OCI-LY3 (cell line): ENCODE data around the gene DAAM2.

ENCODE experiments used
- H2AFZ ChIP-seq: fragments of 200-600, 300-600 bp; shearing (Covaris generic); 2 replicates; pipeline ENCODE4 v1.6.0; 2014; ENCODE audit warnings: antibody characterized with exemption, low read depth, low read length
- H3K27ac ChIP-seq: fragments of 200-600, 300-600 bp; sonication (generic); 2 replicates; pipeline ENCODE4 v1.5.1; 2014; ENCODE audit warnings: mild to moderate bottlenecking, low read length, moderate library complexity, mixed read lengths
- H3K27me3 ChIP-seq: fragments of 200-600, 300-600 bp; sonication (generic); 2 replicates; pipeline ENCODE4 v1.6.1; 2014; ENCODE audit warnings: low read depth, low read length, mixed read lengths
- H3K36me3 ChIP-seq: fragments of 200-600, 300-600 bp; sonication (generic); replicated peaks from 2 replicates; pipeline ENCODE3; 2014; ENCODE audit warnings: low read depth, low read length, mixed read lengths
- H3K4me1 ChIP-seq: fragments of 300-600, 200-600 bp; sonication (generic); 2 replicates; pipeline ENCODE4 v1.6.1; 2014; ENCODE audit warnings: low read length, mixed read lengths
- H3K4me2 ChIP-seq: fragments of 200-600, 300-600 bp; sonication (generic); 2 replicates; pipeline ENCODE4 v1.6.1; 2014; ENCODE audit warnings: low read length, mixed read lengths
- H3K4me3 ChIP-seq: fragments of 300-600, 200-600 bp; sonication (generic); 2 replicates; pipeline ENCODE4 v1.5.1; 2014; ENCODE audit warnings: antibody characterized with exemption, mild to moderate bottlenecking, low read length, moderate library complexity
- H3K79me2 ChIP-seq: fragments of 300-600, 200-600 bp; shearing (Covaris generic); 2 replicates; pipeline ENCODE4 v1.6.1; 2014; ENCODE audit warnings: mild to moderate bottlenecking, low read length, mixed read lengths
- H3K9ac ChIP-seq: fragments of 300-600, 200-600 bp; shearing (Covaris generic); 2 replicates; pipeline ENCODE4 v1.6.0; 2014; ENCODE audit warnings: mild to moderate bottlenecking, low read length, moderate library complexity
- H3K9me3 ChIP-seq: fragments of 200-600, 300-600 bp; shearing (Covaris generic); 2 replicates; pipeline ENCODE4 v1.6.1; 2014; ENCODE audit warnings: low read length, mixed read lengths; ENCODE audit not compliant: insufficient read depth
- H4K20me1 ChIP-seq: fragments of 200-600, 300-600 bp; sonication (generic); 2 replicates; pipeline ENCODE4 v1.6.1; 2016; ENCODE audit warnings: low read length, mixed read lengths; ENCODE audit not compliant: insufficient read depth
- CTCF ChIP-seq: fragments of 200-600, 300-600 bp; sonication (generic); IDR thresholded peaks from 2 replicates; pipeline ENCODE4 v1.5.1; 2014; ENCODE audit warnings: antibody characterized with exemption, low read length, low read depth
- EZH2phosphoT487 ChIP-seq: fragments of 200-600 bp; shearing (Covaris generic); IDR thresholded peaks from 2 replicates; pipeline ENCODE4 v1.6.1; 2018; ENCODE audit warnings: antibody characterized with exemption, mixed run types, low read depth

The DAAM2 gene

GRCh38 chr6:39907871-39908575 lies 115.8 kb downstream of the DAAM2 start:
- TF ChIP-seq CTCF (no peak), EZH2phosphoT487 (no peak)
- Histone ChIP-seq H4K20me1 (no peaks in the 10 kb centered on the region), H3K9ac (no peak overlapping the region), H3K27me3 (no peaks in the 10 kb centered on the region), H3K79me2 (no peaks in the 10 kb centered on the region), H2AFZ (no peak overlapping the region), H3K36me3 (no peaks in the 10 kb centered on the region), H3K4me2 (no peak overlapping the region), H3K9me3 (no peaks in the 10 kb centered on the region), H3K27ac (no peak overlapping the region), H3K4me1 (no peaks in the 10 kb centered on the region), H3K4me3 (no peak overlapping the region)

GRCh38 chr6:39908838-39909583 lies 116.8 kb downstream of the DAAM2 start:
- Histone ChIP-seq H3K27me3 (no peaks in the 10 kb centered on the region), H3K27ac (no peak overlapping the region), H3K4me3 (no peak overlapping the region), H3K4me2 (no peak overlapping the region), H4K20me1 (no peaks in the 10 kb centered on the region), H3K9ac (no peak overlapping the region), H3K79me2 (no peaks in the 10 kb centered on the region), H3K9me3 (no peaks in the 10 kb centered on the region), H3K4me1 (no peaks in the 10 kb centered on the region), H3K36me3 (no peaks in the 10 kb centered on the region), H2AFZ (no peak overlapping the region)
- no peak for TF ChIP-seq CTCF
- no peak for TF ChIP-seq EZH2phosphoT487

- H3K36me3 ChIP-seq: no peaks in the 10 kb centered on the region
- TF ChIP-seq EZH2phosphoT487 (no peak), CTCF (no peak)
- H3K27me3 ChIP-seq: no peaks in the 10 kb centered on the region
- no peak overlapping the region for H3K4me3 ChIP-seq
- no peaks in the 10 kb centered on the region for H4K20me1 ChIP-seq
- H2AFZ ChIP-seq: no peak overlapping the region
- no peak overlapping the region for H3K9ac ChIP-seq
- H3K4me1 ChIP-seq: no peaks in the 10 kb centered on the region
- H3K27ac ChIP-seq: no peak overlapping the region
- H3K9me3 ChIP-seq: no peaks in the 10 kb centered on the region
- no peak overlapping the region for H3K4me2 ChIP-seq
- no peaks in the 10 kb centered on the region for H3K79me2 ChIP-seq
Measured at GRCh38 chr6:39909701-39910100, 117.5 kb downstream of the DAAM2 start.

GRCh38 chr6:39910164-39910563 lies 118.0 kb downstream of the DAAM2 start:
- Histone ChIP-seq H2AFZ (no peak overlapping the region), H3K4me1 (no peaks in the 10 kb centered on the region), H3K27ac (no peak overlapping the region), H3K4me3 (no peak overlapping the region), H3K79me2 (no peaks in the 10 kb centered on the region), H3K36me3 (no peaks in the 10 kb centered on the region), H3K4me2 (no peak overlapping the region), H3K9ac (no peak overlapping the region), H3K9me3 (no peaks in the 10 kb centered on the region), H3K27me3 (no peaks in the 10 kb centered on the region), H4K20me1 (no peaks in the 10 kb centered on the region)
- TF ChIP-seq CTCF (no peak), EZH2phosphoT487 (no peak)
